Osteocyte (in vitro differentiated cells): ENCODE data around the gene AMHR2. TPM values are rescaled to one million over a fixed set of nuclear protein-coding genes. Genes with fewer than 3 reads are reported as not detected.

Experiments
- DNase-seq: peaks from one replicate; pipeline ENCODE4 v3.0.0; 2021; ENCODE audit warnings: mixed read lengths; ENCODE audit not compliant: unreplicated experiment; ENCODE audit errors: extremely low spot score
- H3K27ac Mint-ChIP-seq: one replicate; pipeline ENCODE4 v1.8.0; 2021; ENCODE audit warnings: mild to moderate bottlenecking, mixed read lengths; ENCODE audit not compliant: unreplicated experiment
- H3K27me3 Mint-ChIP-seq: one replicate; pipeline ENCODE4 v1.8.0; 2021; ENCODE audit warnings: mixed read lengths; ENCODE audit not compliant: unreplicated experiment
- H3K36me3 Mint-ChIP-seq: one replicate; pipeline ENCODE4 v1.8.0; 2021; ENCODE audit warnings: mixed read lengths; ENCODE audit not compliant: unreplicated experiment
- H3K4me1 Mint-ChIP-seq: one replicate; pipeline ENCODE4 v1.8.0; 2021; ENCODE audit warnings: mixed read lengths; ENCODE audit not compliant: unreplicated experiment
- H3K4me3 Mint-ChIP-seq: one replicate; pipeline ENCODE4 v1.8.0; 2021; ENCODE audit warnings: mild to moderate bottlenecking, moderate library complexity, mixed read lengths; ENCODE audit not compliant: unreplicated experiment
- H3K9me3 Mint-ChIP-seq: one replicate; pipeline ENCODE4 v1.8.0; 2021; ENCODE audit warnings: mixed read lengths; ENCODE audit not compliant: unreplicated experiment
- CTCF ChIP-seq: fragments of 200-600 bp; sonication (generic); IDR thresholded peaks from 2 replicates; pipeline ENCODE4 v1.5.0; 2021; ENCODE audit warnings: antibody characterized with exemption, mild to moderate bottlenecking, moderate library complexity
- total RNA-seq: library from RNA; stranded (reverse); gene quantifications from 2 replicates; pipeline ENCODE4 v1.2.1, GENCODE V29; 2021

The AMHR2 gene
- total RNA-seq, 1 donor from 2014 or later: not detected

- Mint-ChIP-seq H3K9me3 (no peaks in the 10 kb centered on the region), H3K27ac (no peak overlapping the region), H3K36me3 (peaks cover 16% of the 10 kb centered on the region), H3K4me1 (peaks cover 36% of the 10 kb centered on the region), H3K27me3 (no peaks in the 10 kb centered on the region), H3K4me3 (no peak overlapping the region)
- peak; percentile 99 for DNase-seq
- no peak for TF ChIP-seq CTCF
Measured at GRCh38 chr12:53379389-53380103, 44.1 kb upstream of the AMHR2 start.

- no peaks in the 10 kb centered on the region for H3K9me3 Mint-ChIP-seq
- TF ChIP-seq CTCF: no peak
- peak within 1 kb of the TSS; percentile 96 for H3K27ac Mint-ChIP-seq
- peaks cover 16% of the 10 kb centered on the region for H3K36me3 Mint-ChIP-seq
- H3K4me1 Mint-ChIP-seq: peaks cover 41% of the 10 kb centered on the region
- peak within 1 kb of the TSS; percentile 88 for H3K4me3 Mint-ChIP-seq
- DNase-seq: peak; percentile 97
- no peaks in the 10 kb centered on the region for H3K27me3 Mint-ChIP-seq
Measured at GRCh38 chr12:53380104-53380793, 43.4 kb upstream of the AMHR2 start, which contains the start of gene SP1. Gene SP1, plus strand, starts transcription at chr12:53380176. Its CDS starts 116 bp downstream, at chr12:53380292.

DNA sequence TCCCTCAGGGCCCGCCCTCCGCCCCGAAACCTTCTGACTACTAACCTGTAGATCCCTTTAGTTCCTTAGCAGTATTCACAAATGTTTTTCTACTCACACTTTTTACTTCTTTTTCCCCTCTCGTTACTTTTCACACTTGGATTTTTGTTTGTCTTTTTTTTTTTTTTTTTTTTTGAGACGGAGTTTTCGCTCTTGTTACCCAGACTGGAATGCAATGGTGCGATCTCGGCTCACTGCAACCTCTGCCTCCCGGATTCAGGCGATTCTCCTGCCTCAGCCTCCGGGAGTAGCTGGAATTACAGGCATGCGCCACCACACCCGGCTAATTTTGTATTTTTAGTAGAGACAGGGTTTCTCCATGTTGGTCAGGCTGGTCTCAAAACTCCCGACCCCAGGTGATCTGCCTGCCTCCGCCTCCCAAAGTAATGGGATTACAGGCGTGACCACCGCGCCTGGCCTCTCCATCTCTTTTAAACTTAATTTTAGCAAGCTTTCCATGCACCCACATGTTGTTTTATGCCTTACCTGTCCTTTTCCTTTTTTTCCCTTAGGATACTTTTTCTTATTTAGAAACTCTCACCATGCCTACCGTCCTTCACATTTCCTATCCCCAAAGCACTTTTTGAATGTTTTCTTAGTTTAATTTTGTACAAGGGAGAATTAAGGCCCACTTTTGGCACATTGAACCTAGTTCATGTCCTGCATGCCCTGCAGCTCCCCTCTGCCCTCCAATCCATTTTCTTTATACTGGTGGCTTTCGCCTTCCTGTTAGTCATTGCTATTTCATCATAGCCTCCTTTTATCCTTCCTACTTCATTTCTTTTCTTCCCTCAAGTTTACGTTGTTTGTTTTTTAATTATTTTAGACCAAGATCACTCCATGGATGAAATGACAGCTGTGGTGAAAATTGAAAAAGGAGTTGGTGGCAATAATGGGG is 42.6 kb upstream of the AMHR2 start:
- H3K27ac Mint-ChIP-seq: peak overlapping the region; percentile 96
- H3K4me3 Mint-ChIP-seq: peak overlapping the region; percentile 88
- no peak for DNase-seq
- no peaks in the 10 kb centered on the region for H3K9me3 Mint-ChIP-seq
- H3K4me1 Mint-ChIP-seq: peaks cover 46% of the 10 kb centered on the region
- no peaks in the 10 kb centered on the region for H3K27me3 Mint-ChIP-seq
- TF ChIP-seq CTCF: no peak
- H3K36me3 Mint-ChIP-seq: peaks cover 16% of the 10 kb centered on the region

- no peaks in the 10 kb centered on the region for H3K9me3 Mint-ChIP-seq
- no peak for DNase-seq
- H3K4me1 Mint-ChIP-seq: peaks cover 55% of the 10 kb centered on the region
- peak overlapping the region; percentile 96 for H3K27ac Mint-ChIP-seq
- H3K36me3 Mint-ChIP-seq: peaks cover 18% of the 10 kb centered on the region
- TF ChIP-seq CTCF: peak; percentile 40
- peak overlapping the region; percentile 88 for H3K4me3 Mint-ChIP-seq
- no peaks in the 10 kb centered on the region for H3K27me3 Mint-ChIP-seq
Measured at GRCh38 chr12:53381731-53382630, 41.7 kb upstream of the AMHR2 start.
